H1 (cell line): ENCODE data around the gene PML. TPM values are rescaled to one million over a fixed set of nuclear protein-coding genes. Genes with fewer than 3 reads are reported as not detected.
A peak's percentile ranks its signal among the peaks of the same experiment; 100 is the strongest.

Source experiments
- CTCF ChIA-PET: fragments of 300-600 bp; sonication (Branson Sonifier 250); formaldehyde crosslinking; loops from one replicate; lab custom pipeline; 2021; ENCODE audit not compliant: partially characterized antibody; lab: Charles Lee
- POLR2A ChIA-PET: fragments of 300-600 bp; sonication (Branson Sonifier 250); formaldehyde crosslinking; loops from one replicate; lab custom pipeline; 2021; ENCODE audit warnings: inconsistent platforms; ENCODE audit not compliant: partially characterized antibody; lab: Charles Lee
- DNase-seq, 2 experiments: peaks; one replicate each; pipeline versions ENCODE4 v3.0.0 to v3.0.0-alpha.2; 2010 to 2022; ENCODE audit warnings: low spot score in 2 of 2, low read depth in 1 of 2, mixed read lengths in 1 of 2
- FAIRE-seq: peaks from 2 replicates; lab custom pipeline; 2011; peaks lifted over from hg19 to GRCh38; lab: Jason Lieb, UNC
- H2AFZ ChIP-seq: 2 replicates; pipeline ENCODE4 v1.8.1; 2012; ENCODE audit warnings: low read length, inconsistent platforms
- H2AK5ac ChIP-seq: 2 replicates; pipeline ENCODE4 v1.6.1; 2013; ENCODE audit warnings: low read depth, low read length
- H2BK120ac ChIP-seq: replicated peaks from 2 replicates; pipeline ENCODE3; 2013; ENCODE audit warnings: low read depth, low read length, inconsistent platforms
- H2BK12ac ChIP-seq: 2 replicates; pipeline ENCODE4 v1.6.1; 2013; ENCODE audit warnings: low read depth, low read length
- H2BK15ac ChIP-seq: 2 replicates; pipeline ENCODE4 v1.6.1; 2013; ENCODE audit warnings: low read length
- H2BK20ac ChIP-seq: 2 replicates; pipeline ENCODE4 v1.6.1; 2013; ENCODE audit warnings: low read length
- H2BK5ac ChIP-seq: 2 replicates; pipeline ENCODE4 v1.6.1; 2013; ENCODE audit warnings: low read depth, low read length
- H3K14ac ChIP-seq: 2 replicates; pipeline ENCODE4 v1.6.1; 2013; ENCODE audit warnings: inconsistent platforms; ENCODE audit not compliant: insufficient read length
- H3K18ac ChIP-seq: 2 replicates; pipeline ENCODE4 v1.6.1; 2013; ENCODE audit warnings: low read length; ENCODE audit errors: extremely low read depth
- H3K23ac ChIP-seq: 2 replicates; pipeline ENCODE4 v1.6.1; 2013; ENCODE audit warnings: inconsistent platforms; ENCODE audit not compliant: insufficient read length
- H3K23me2 ChIP-seq: 2 replicates; pipeline ENCODE4 v1.6.1; 2013; ENCODE audit warnings: low read depth, low read length
- H3K27ac ChIP-seq: 2 replicates; pipeline ENCODE4 v1.6.1; 2011; ENCODE audit warnings: low read depth, low read length, inconsistent platforms
- H3K27me3 ChIP-seq, 4 experiments: replicated peaks in 1 of 4; 1 replicate in 1 of 4; 2 replicates in 3 of 4; pipeline versions ENCODE4 v1.6.1 to v1.8.1; 2011 to 2013; ENCODE audit warnings: low read length in 3 of 4, mild to moderate bottlenecking in 3 of 4, inconsistent platforms in 2 of 4, mixed read lengths in 2 of 4, moderate library complexity in 1 of 4; ENCODE audit not compliant: control insufficient read depth in 3 of 4, insufficient read depth in 3 of 4; ENCODE audit errors: extremely low read depth in 1 of 4
- H3K36me3 ChIP-seq, 4 experiments: 2 replicates each; pipeline versions ENCODE4 v1.6.1 to v1.8.1; 2011 to 2013; ENCODE audit warnings: mild to moderate bottlenecking in 4 of 4, low read length in 3 of 4, moderate library complexity in 2 of 4, control low read depth in 1 of 4, inconsistent platforms in 1 of 4; ENCODE audit not compliant: insufficient read depth in 4 of 4, control insufficient read depth in 2 of 4
- H3K4ac ChIP-seq: replicated peaks from 2 replicates; pipeline ENCODE3; 2013; ENCODE audit warnings: low read length, low read depth, mixed read lengths, inconsistent platforms; ENCODE audit not compliant: insufficient read length
- H3K4me1 ChIP-seq, 4 experiments: replicated peaks in 1 of 4; 1 replicate in 1 of 4; 2 replicates in 3 of 4; pipeline versions ENCODE4 v1.6.1 to v1.8.1; 2011 to 2013; ENCODE audit warnings: low read length in 3 of 4, inconsistent platforms in 2 of 4, mixed read lengths in 1 of 4; ENCODE audit not compliant: insufficient read depth in 4 of 4, control insufficient read depth in 3 of 4
- H3K4me2 ChIP-seq, 2 experiments: 2 replicates each; pipeline versions ENCODE4 v1.6.1 to v1.8.1; 2011 to 2013; ENCODE audit warnings: low read depth in 2 of 2, low read length in 2 of 2, control low read depth in 1 of 2, inconsistent platforms in 1 of 2, mild to moderate bottlenecking in 1 of 2; ENCODE audit not compliant: insufficient read depth in 1 of 2
- H3K4me3 ChIP-seq, 4 experiments: fragments of 200-600, 300-600 bp in 1 of 4; sonication (generic), shearing (Covaris generic), sonication (Bioruptor Twin) in 1 of 4; 2 replicates each; pipeline versions ENCODE4 v1.5.1 to v1.8.1; 2011 to 2016; ENCODE audit warnings: low read length in 4 of 4, low read depth in 3 of 4, control low read depth in 2 of 4, inconsistent platforms in 2 of 4, mild to moderate bottlenecking in 2 of 4, mixed read lengths in 1 of 4, moderate library complexity in 1 of 4; ENCODE audit not compliant: insufficient read depth in 2 of 4; ENCODE audit errors: extremely low read depth in 1 of 4
- H3K56ac ChIP-seq: replicated peaks from 2 replicates; pipeline ENCODE3; 2013; ENCODE audit warnings: low read depth, mild to moderate bottlenecking, mixed read lengths, low read length, inconsistent platforms; ENCODE audit not compliant: insufficient read length
- H3K79me1 ChIP-seq: 2 replicates; pipeline ENCODE4 v1.6.1; 2013; ENCODE audit warnings: low read depth, low read length, control low read depth
- H3K79me2 ChIP-seq, 2 experiments: 2 replicates each; pipeline versions ENCODE4 v1.6.1 to v1.8.1; 2012 to 2013; ENCODE audit warnings: low read length in 2 of 2, mild to moderate bottlenecking in 2 of 2, inconsistent platforms in 1 of 2; ENCODE audit not compliant: insufficient read depth in 2 of 2, control insufficient read depth in 1 of 2
- H3K9ac ChIP-seq, 4 experiments: replicated peaks in 1 of 4; 1 replicate in 1 of 4; 2 replicates in 3 of 4; pipeline versions ENCODE4 v1.6.1 to v1.8.1; 2011 to 2013; ENCODE audit warnings: low read depth in 3 of 4, low read length in 3 of 4, control low read depth in 2 of 4, mild to moderate bottlenecking in 2 of 4, moderate library complexity in 2 of 4, inconsistent platforms in 1 of 4; ENCODE audit errors: extremely low read depth in 1 of 4
- H3K9me3 ChIP-seq, 2 experiments: 2 replicates each; pipeline versions ENCODE4 v1.6.1 to v1.8.1; 2012 to 2013; ENCODE audit warnings: mild to moderate bottlenecking in 2 of 2, moderate library complexity in 2 of 2, control low read depth in 1 of 2, inconsistent platforms in 1 of 2, low read depth in 1 of 2, low read length in 1 of 2, mixed read lengths in 1 of 2; ENCODE audit not compliant: insufficient read depth in 2 of 2
- H4K20me1 ChIP-seq, 2 experiments: replicated peaks in 1 of 2; 2 replicates each; pipeline versions ENCODE3 to v1.8.1; 2011 to 2013; ENCODE audit warnings: inconsistent platforms in 2 of 2, low read length in 2 of 2, mild to moderate bottlenecking in 1 of 2; ENCODE audit not compliant: insufficient read depth in 2 of 2, control insufficient read depth in 1 of 2
- H4K5ac ChIP-seq: 2 replicates; pipeline ENCODE4 v1.6.1; 2013; ENCODE audit warnings: low read length, low read depth, mixed read lengths, inconsistent platforms; ENCODE audit not compliant: insufficient read length
- H4K8ac ChIP-seq: 2 replicates; pipeline ENCODE4 v1.8.0; 2013; ENCODE audit warnings: mild to moderate bottlenecking, moderate library complexity, low read length, inconsistent platforms; ENCODE audit not compliant: insufficient read depth; ENCODE audit errors: extremely low read depth
- H4K91ac ChIP-seq: replicated peaks from 2 replicates; pipeline ENCODE3; 2013; ENCODE audit warnings: low read length, mixed read lengths, inconsistent platforms; ENCODE audit not compliant: insufficient read length
- BRCA1 ChIP-seq: IDR thresholded peaks from 2 replicates; pipeline ENCODE4 v1.6.1; 2012; ENCODE audit warnings: low read depth, low read length, improper control_type of control experiment
- CBX8 ChIP-seq: fragments of 300-800, 300-1000 bp; sonication (generic); IDR thresholded peaks from 2 replicates; pipeline ENCODE4 v1.7.1; 2016; ENCODE audit warnings: low read depth, low read length, borderline replicate concordance
- CHD2 ChIP-seq: IDR thresholded peaks from 2 replicates; pipeline ENCODE4 v1.6.1; 2012; ENCODE audit warnings: low read length, improper control_type of control experiment
- CTCF ChIP-seq, 3 experiments: IDR thresholded peaks; 1 replicate in 2 of 3; 2 replicates in 1 of 3; pipeline versions ENCODE4 v1.5.1 to v1.6.1; 2011; ENCODE audit warnings: low read length in 3 of 3, mild to moderate bottlenecking in 3 of 3, inconsistent platforms in 2 of 3, low read depth in 1 of 3, moderate library complexity in 1 of 3; ENCODE audit not compliant: insufficient read depth in 1 of 3; ENCODE audit errors: control extremely low read depth in 1 of 3
- EP300 ChIP-seq, 2 experiments: IDR thresholded peaks; 1 replicate in 1 of 2; 2 replicates in 1 of 2; pipeline ENCODE4 v1.6.1; 2011 to 2012; ENCODE audit warnings: low read depth in 2 of 2, low read length in 2 of 2, mild to moderate bottlenecking in 2 of 2, borderline replicate concordance in 1 of 2, inconsistent platforms in 1 of 2, moderate library complexity in 1 of 2
- NANOG ChIP-seq: IDR thresholded peaks from 2 replicates; pipeline ENCODE4 v1.6.1; 2011; ENCODE audit warnings: low read length, low read depth, mild to moderate bottlenecking, inconsistent platforms; ENCODE audit not compliant: insufficient read depth, poor library complexity, severe bottlenecking
- SIN3A ChIP-seq, 2 experiments: IDR thresholded peaks in 1 of 2; conservative IDR thresholded peaks in 1 of 2; 2 replicates each; pipeline ENCODE4 v1.6.1; 2011 to 2012; ENCODE audit warnings: low read length in 2 of 2, improper control_type of control experiment in 1 of 2, low read depth in 1 of 2, mild to moderate bottlenecking in 1 of 2
- TBP ChIP-seq: IDR thresholded peaks from 2 replicates; pipeline ENCODE4 v1.6.1; 2011; ENCODE audit warnings: low read depth, low read length, improper control_type of control experiment
- TEAD4 ChIP-seq: IDR thresholded peaks from 2 replicates; pipeline ENCODE4 v1.6.1; 2012; ENCODE audit warnings: low read depth, low read length, inconsistent platforms, mixed read lengths
- ZNF274 ChIP-seq: IDR thresholded peaks from 2 replicates; pipeline ENCODE4 v1.7.0; 2012; ENCODE audit warnings: low read length, borderline replicate concordance; ENCODE audit errors: extremely low read depth
- WGBS, 2 experiments: shearing (Covaris generic) in 1 of 2; methylation state at CpG; one replicate each; pipeline versions ENCODE4 v1.1.6 to v1.1.7; 2013 to 2015; ENCODE audit warnings: low lambda C conversion rate in 2 of 2, mixed read lengths in 2 of 2, inconsistent platforms in 1 of 2, low coverage in 1 of 2, missing lambda C conversion rate in 1 of 2; ENCODE audit not compliant: insufficient replicate concordance in 2 of 2, insufficient coverage in 1 of 2, insufficient read length in 1 of 2; ENCODE audit errors: extremely low coverage in 1 of 2, missing lambda C conversion rate in 1 of 2; 5-methylcytosine and 5-hydroxymethylcytosine counted together
- polyA plus RNA-seq, 7 experiments: library from polyadenylated mRNA; depleted of rRNA in 3 of 7; stranded (reverse) in 5 of 7; unstranded in 2 of 7; fragments of >200 nt in 5 of 7; fragments of 200-250 nt in 2 of 7; gene quantifications; 1 replicate in 5 of 7; 2 replicates in 1 of 7; 4 replicates in 1 of 7; pipeline versions ENCODE4 v1.2.1 to v1.2.3, GENCODE V29; 2011 to 2013; ENCODE audit warnings: missing spikeins in 2 of 7, mixed read lengths in 2 of 7
- total RNA-seq: library from RNA; stranded (reverse); fragmentation: NEBNext Ultra II Directional; extraction: Animal tissue kit (Norgen Biotek cat#: 25700); gene quantifications from 2 replicates; pipeline ENCODE4 v1.2.1, GENCODE V29; 2021

Gene PML
- total and polyA plus RNA-seq, 2 of the 8 experiments (the other 6 are each of a cell fraction or from before 2014, with no cell fraction given) = 14.9 to 30.3 TPM

- H3K4me1 ChIP-seq = no peaks in the 10 kb centered on the region; a peak in 1 of 7 replicates
- H2AFZ ChIP-seq = no peak overlapping the region
- no peak overlapping the region for H4K8ac ChIP-seq
- TF ChIP-seq NANOG (no peak), BRCA1 (no peak), TBP (no peak), TEAD4 (no peak), CBX8 (no peak), EP300 (IDR thresholded peaks at IDR 0.05; ENCODE audit: borderline replicate concordance in 1 of 2, low read depth in 2 of 2, low read length in 2 of 2) (no peak), CHD2 (no peak), CTCF (IDR thresholded peaks at IDR 0.05; ENCODE audit: control extremely low read depth in 1 of 3, insufficient read depth in 1 of 3, low read depth in 1 of 3, low read length in 3 of 3) (no peak), ZNF274 (no peak), SIN3A (conservative IDR thresholded peaks at IDR 0.05 in 1 of 2, IDR thresholded peaks at IDR 0.05 in 1 of 2; ENCODE audit: low read depth in 1 of 2, low read length in 2 of 2) (no peak)
- H3K4me2 ChIP-seq = no peak overlapping the region
- no peak overlapping the region for H3K14ac ChIP-seq
- no peak overlapping the region for H4K5ac ChIP-seq
- no peak overlapping the region for H3K27ac ChIP-seq
- no peaks in the 10 kb centered on the region for H3K79me2 ChIP-seq
- CTCF ChIA-PET = interaction anchor here (0.5 to 1.4 kb wide), 4 partner anchors 10 to 511 kb away, joined by 3 to 7 read pairs (median 4); no protein-coding TSS in a partner anchor
- no peak overlapping the region for H2BK20ac ChIP-seq
- no peaks in the 10 kb centered on the region for H3K23me2 ChIP-seq
- no peak overlapping the region; a peak in 2 of 7 replicates for H3K9ac ChIP-seq
- H2BK120ac ChIP-seq = no peak overlapping the region
- H3K79me1 ChIP-seq = no peaks in the 10 kb centered on the region
- FAIRE-seq (no peak), DNase-seq (no peak)
- H3K56ac ChIP-seq = no peak overlapping the region
- no peak overlapping the region for H2AK5ac ChIP-seq
- H2BK15ac ChIP-seq = 0 out of 2 replicates have a peak overlapping the region, but pooled peaks have one; percentile 29
- H3K27me3 ChIP-seq = no peaks in the 10 kb centered on the region
- no peak overlapping the region for H3K23ac ChIP-seq
- no peak overlapping the region for H3K18ac ChIP-seq
- H4K20me1 ChIP-seq = peaks cover 0 to 2% of the 10 kb centered on the region in 2 experiments
- H4K91ac ChIP-seq = peak overlapping the region; percentile 17
- no peaks in the 10 kb centered on the region for H3K9me3 ChIP-seq
- no peak overlapping the region for H3K4me3 ChIP-seq
- POLR2A ChIA-PET = no interaction called here
- no peak overlapping the region for H3K4ac ChIP-seq
- H3K36me3 ChIP-seq = no peaks in the 10 kb centered on the region
- H2BK12ac ChIP-seq = no peak overlapping the region
- WGBS, 2 experiments = 87% methylated on average over 4 of the region's 4 CpGs; no CpG with 5 or more reads in 1 of the 2 experiments
- H2BK5ac ChIP-seq = no peak overlapping the region
Observed at GRCh38 chr15:73945130-73945508, 49.4 kb upstream of the PML start.
